ENCODE data around the gene TEX22. TPM values are rescaled to one million over a fixed set of nuclear protein-coding genes. Genes with fewer than 3 reads are reported as not detected.

The TEX22 gene
- total and polyA plus RNA-seq, 7 donors = 0.10 to 0.75 (median 0.34) TPM; not detected in 2

DNA sequence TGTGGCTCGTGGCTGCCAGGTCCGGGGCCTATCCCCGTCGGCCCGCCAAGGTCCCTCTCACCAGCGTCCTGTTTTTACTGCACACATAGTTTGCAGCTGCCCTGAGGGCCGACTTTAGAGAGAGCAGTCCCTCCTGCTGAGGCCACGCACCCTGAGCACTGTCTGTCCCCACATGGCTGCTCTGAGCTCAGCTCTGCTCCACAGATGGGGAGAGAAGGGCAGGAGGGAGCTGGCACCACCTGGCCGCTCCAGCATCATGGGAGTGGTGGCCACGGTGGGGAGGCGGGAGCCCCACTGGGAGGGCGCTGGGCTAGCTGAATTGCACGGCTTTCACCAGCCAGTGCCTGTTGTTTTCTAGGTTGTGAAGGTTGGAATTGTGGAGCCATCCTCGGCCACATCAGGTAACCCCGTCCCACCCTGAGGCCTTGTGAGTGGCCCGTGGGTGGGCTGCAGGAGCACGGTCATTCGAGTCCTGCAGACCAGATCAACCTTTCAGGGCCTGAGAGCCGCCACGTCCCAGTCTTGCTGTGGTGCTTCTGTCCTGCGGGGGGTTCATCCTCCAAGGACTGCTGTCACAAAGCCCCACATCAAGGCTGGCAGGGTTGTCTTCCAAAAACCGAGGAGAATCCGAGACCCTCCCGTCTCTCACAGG, 7.4 kb upstream of the TEX22 start:
- H3K9me3 ChIP-seq = no peaks in the 10 kb centered on the region
- peaks cover 0 to 29% of the 10 kb centered on the region in 2 donors for H3K36me3 ChIP-seq (ENCODE audit: insufficient read depth in 1 of 2, low read depth in 1 of 2)
- no peak overlapping the region for H3K27ac ChIP-seq
- TF ChIP-seq, protein P1, sequence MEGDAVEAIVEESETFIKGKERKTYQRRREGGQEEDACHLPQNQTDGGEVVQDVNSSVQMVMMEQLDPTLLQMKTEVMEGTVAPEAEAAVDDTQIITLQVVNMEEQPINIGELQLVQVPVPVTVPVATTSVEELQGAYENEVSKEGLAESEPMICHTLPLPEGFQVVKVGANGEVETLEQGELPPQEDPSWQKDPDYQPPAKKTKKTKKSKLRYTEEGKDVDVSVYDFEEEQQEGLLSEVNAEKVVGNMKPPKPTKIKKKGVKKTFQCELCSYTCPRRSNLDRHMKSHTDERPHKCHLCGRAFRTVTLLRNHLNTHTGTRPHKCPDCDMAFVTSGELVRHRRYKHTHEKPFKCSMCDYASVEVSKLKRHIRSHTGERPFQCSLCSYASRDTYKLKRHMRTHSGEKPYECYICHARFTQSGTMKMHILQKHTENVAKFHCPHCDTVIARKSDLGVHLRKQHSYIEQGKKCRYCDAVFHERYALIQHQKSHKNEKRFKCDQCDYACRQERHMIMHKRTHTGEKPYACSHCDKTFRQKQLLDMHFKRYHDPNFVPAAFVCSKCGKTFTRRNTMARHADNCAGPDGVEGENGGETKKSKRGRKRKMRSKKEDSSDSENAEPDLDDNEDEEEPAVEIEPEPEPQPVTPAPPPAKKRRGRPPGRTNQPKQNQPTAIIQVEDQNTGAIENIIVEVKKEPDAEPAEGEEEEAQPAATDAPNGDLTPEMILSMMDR (IDR thresholded peaks at IDR 0.05) = no peak
- intact Hi-C loops (cut with DNase I) = no loop called here
- H3K4me3 ChIP-seq = no peak overlapping the region
- no peak for ATAC-seq
- no peak for DNase-seq
- WGBS, 3 donors = 76 to 88% (median 82%) methylated on average over 23 to 24 of the region's 24 CpGs
- H3K4me1 ChIP-seq = no peaks in the 10 kb centered on the region
- H3K27me3 ChIP-seq (ENCODE audit: insufficient read depth in 3 of 3, low read length in 2 of 3) = no peaks in the 10 kb centered on the region

- no peaks in the 10 kb centered on the region for H3K9me3 ChIP-seq
- peak in 1 of 2 donors; percentile 47 for DNase-seq
- TF ChIP-seq, protein P1 (IDR thresholded peaks at IDR 0.05) = no peak
- no peaks in the 10 kb centered on the region for H3K4me1 ChIP-seq
- no peak overlapping the region for H3K4me3 ChIP-seq
- no peak for ATAC-seq
- intact Hi-C loops (cut with DNase I) = no loop called here
- H3K27ac ChIP-seq = no peak overlapping the region
- no peaks in the 10 kb centered on the region for H3K27me3 ChIP-seq (ENCODE audit: insufficient read depth in 3 of 3, low read length in 2 of 3)
- 87 to 94% (median 88%) methylated on average over 10 to 23 of the region's 23 CpGs for WGBS, 3 donors
- peaks cover 0 to 27% of the 10 kb centered on the region in 2 donors for H3K36me3 ChIP-seq (ENCODE audit: insufficient read depth in 1 of 2, low read depth in 1 of 2)
These were observed 6.8 kb upstream of the TEX22 start for GRCh38 chr14:105391541-105391940.

DNA sequence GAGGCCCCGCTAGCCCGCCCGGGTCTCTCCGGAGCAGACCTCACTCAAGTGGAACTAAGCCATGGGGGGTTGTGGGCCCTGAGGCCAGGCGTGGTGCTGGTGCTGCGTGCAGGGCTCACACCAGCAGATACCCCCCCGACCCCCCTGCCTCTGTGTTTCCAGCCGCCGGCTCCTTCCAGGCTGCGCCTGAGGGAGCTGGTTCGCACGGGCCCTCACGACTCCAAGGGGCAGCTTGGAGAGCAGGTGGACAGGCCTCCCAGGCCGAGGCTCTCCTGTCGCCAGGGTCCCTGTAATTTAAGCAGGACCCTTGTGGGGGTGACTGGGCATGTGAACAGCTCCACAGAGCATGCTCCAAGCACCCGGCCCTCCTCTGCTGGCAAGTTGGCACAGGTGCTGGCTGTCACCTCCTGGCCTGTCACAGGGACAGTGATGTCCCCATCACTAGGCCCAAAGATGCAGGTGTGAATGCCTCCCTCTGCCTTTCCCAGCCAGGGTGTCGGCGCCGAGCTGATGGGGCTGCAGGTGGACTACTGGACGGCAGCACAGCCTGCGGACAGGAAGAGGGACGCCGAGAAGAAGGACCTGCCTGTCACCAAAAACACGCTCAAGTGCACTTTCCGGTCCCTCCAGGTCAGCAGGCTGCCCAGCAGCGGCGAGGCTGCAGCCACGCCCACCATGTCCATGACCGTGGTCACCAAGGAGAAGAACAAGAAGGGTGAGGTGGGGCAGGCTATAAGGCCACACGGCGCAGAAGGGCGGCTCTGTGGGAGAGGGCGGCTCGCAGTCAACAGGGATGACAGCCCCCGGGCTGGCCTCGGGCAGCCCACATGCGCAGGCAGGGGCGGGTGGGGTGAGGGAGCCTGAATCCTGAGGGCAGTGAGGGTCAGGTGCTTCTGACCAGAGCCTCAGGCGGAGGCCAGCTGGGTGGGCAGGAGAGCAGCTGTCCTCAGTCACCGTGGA, 5.9 kb upstream of the TEX22 start:
- H3K9me3 ChIP-seq = no peaks in the 10 kb centered on the region
- H3K27me3 ChIP-seq (ENCODE audit: insufficient read depth in 3 of 3, low read length in 2 of 3) = no peaks in the 10 kb centered on the region
- peaks cover 0 to 23% of the 10 kb centered on the region in 2 donors for H3K36me3 ChIP-seq (ENCODE audit: insufficient read depth in 1 of 2, low read depth in 1 of 2)
- TF ChIP-seq, protein P1 (IDR thresholded peaks at IDR 0.05) = no peak
- H3K27ac ChIP-seq = no peak overlapping the region
- intact Hi-C loops (cut with DNase I) = no loop called here
- 91 to 94% (median 93%) methylated on average over 37 to 40 of the region's 40 CpGs for WGBS, 3 donors
- H3K4me1 ChIP-seq = peaks cover under 1% of the 10 kb centered on the region
- no peak for ATAC-seq
- no peak for DNase-seq
- no peak overlapping the region for H3K4me3 ChIP-seq

DNA sequence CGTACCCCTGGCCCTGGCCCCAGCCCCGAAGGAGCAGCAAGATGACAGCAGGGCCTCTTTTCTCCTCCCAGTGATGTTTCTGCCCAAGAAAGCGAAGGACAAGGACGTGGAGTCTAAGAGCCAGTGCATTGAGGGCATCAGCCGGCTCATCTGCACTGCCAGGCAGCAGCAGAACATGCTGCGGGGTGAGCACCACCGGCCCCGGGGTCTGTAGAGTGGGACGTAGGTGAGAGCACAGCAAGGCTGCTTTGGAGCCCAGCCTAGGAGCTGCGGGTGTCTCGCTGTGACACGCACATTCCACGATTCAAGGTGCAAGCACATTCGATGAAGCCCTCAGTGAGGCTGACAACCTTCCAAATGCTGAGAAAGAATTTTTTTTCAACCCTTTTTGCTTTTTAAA, 5.2 kb upstream of the TEX22 start:
- DNase-seq = peak in 1 of 2 donors; percentile 45
- intact Hi-C loops (cut with DNase I) = no loop called here
- TF ChIP-seq, protein P1 (IDR thresholded peaks at IDR 0.05) = no peak
- no peak for ATAC-seq
- Histone ChIP-seq H3K9me3 (no peaks in the 10 kb centered on the region), H3K27me3 (ENCODE audit: insufficient read depth in 3 of 3, low read length in 2 of 3) (no peaks in the 10 kb centered on the region), H3K4me3 (no peak overlapping the region), H3K36me3 (ENCODE audit: insufficient read depth in 1 of 2, low read depth in 1 of 2) (peaks cover 0 to 17% of the 10 kb centered on the region in 2 donors), H3K27ac (no peak overlapping the region), H3K4me1 (peaks cover 6% of the 10 kb centered on the region)
- 93 to 95% (median 95%) methylated on average over 14 of the region's 14 CpGs for whole genome bisulfite sequencing, 3 donors

All from psoas muscle (tissue), 8 donors.